ENCODE data around the gene RAB17.
"Not testable (repeated sequence)": the region's sequence is repeated elsewhere in the genome, so short reads cannot be mapped to it uniquely, and the experiment has no call there.

RAB17 gene

GRCh38 chr2:237597196-237598145 lies 6.9 kb upstream of the RAB17 start:
- Mint-ChIP-seq H3K4me1 (ENCODE audit: low read depth) (peaks cover 6% of the 10 kb centered on the region), H3K4me3 (no peak overlapping the region), H3K27me3 (ENCODE audit: low read depth) (no peaks in the 10 kb centered on the region), H3K36me3 (ENCODE audit: low read depth) (no peaks in the 10 kb centered on the region), H3K27ac (peak overlapping the region; percentile 58), H3K9me3 (no peaks in the 10 kb centered on the region)

GRCh38 chr2:237596520-237597195 lies 6.1 kb upstream of the RAB17 start:
- Mint-ChIP-seq H3K4me1 (ENCODE audit: low read depth) (peaks cover 6% of the 10 kb centered on the region), H3K27ac (no peak overlapping the region), H3K9me3 (no peaks in the 10 kb centered on the region), H3K36me3 (ENCODE audit: low read depth) (no peaks in the 10 kb centered on the region), H3K4me3 (no peak overlapping the region), H3K27me3 (ENCODE audit: low read depth) (no peaks in the 10 kb centered on the region)

- not testable (repeated sequence) for H3K4me3 Mint-ChIP-seq; H3K36me3 Mint-ChIP-seq (ENCODE audit: low read depth); H3K27me3 Mint-ChIP-seq (ENCODE audit: low read depth); H3K9me3 Mint-ChIP-seq; H3K27ac Mint-ChIP-seq
- peaks cover 13% of the 10 kb centered on the region for H3K4me1 Mint-ChIP-seq (ENCODE audit: low read depth)
These were observed 5.4 kb upstream of the RAB17 start for GRCh38 chr2:237595829-237596519.

DNA sequence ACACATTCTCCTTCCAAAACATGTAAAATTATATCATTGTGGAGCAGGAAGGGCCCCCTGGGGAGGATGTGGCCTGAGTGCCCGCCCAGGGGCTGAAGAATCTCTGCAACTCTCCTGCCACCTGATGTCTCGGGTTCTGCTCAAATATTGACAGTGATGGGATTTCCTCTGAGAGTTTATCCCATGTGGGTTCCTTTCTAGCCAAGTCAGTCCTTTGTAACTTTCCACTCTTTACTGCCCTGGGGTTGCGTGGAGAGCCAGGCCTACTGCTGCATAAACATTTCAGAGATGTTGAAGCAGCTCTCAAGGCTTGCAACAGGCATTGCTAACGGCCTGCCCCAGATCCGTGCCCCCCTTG lies 4.0 kb upstream of the RAB17 start:
- Mint-ChIP-seq H3K4me3 (no peak overlapping the region), H3K9me3 (no peaks in the 10 kb centered on the region), H3K27me3 (ENCODE audit: low read depth) (no peaks in the 10 kb centered on the region), H3K27ac (no peak overlapping the region), H3K36me3 (ENCODE audit: low read depth) (no peaks in the 10 kb centered on the region), H3K4me1 (ENCODE audit: low read depth) (peaks cover 16% of the 10 kb centered on the region)

GRCh38 chr2:237593596-237594320 lies 3.2 kb upstream of the RAB17 start:
- no peak overlapping the region for H3K4me3 Mint-ChIP-seq
- H3K27ac Mint-ChIP-seq = no peak overlapping the region
- no peaks in the 10 kb centered on the region for H3K36me3 Mint-ChIP-seq (ENCODE audit: low read depth)
- no peaks in the 10 kb centered on the region for H3K27me3 Mint-ChIP-seq (ENCODE audit: low read depth)
- peaks cover 16% of the 10 kb centered on the region for H3K4me1 Mint-ChIP-seq (ENCODE audit: low read depth)
- H3K9me3 Mint-ChIP-seq = no peaks in the 10 kb centered on the region

GRCh38 chr2:237593036-237593435 lies 2.5 kb upstream of the RAB17 start:
- no peak overlapping the region for H3K27ac Mint-ChIP-seq
- H3K27me3 Mint-ChIP-seq (ENCODE audit: low read depth) = no peaks in the 10 kb centered on the region
- H3K4me1 Mint-ChIP-seq (ENCODE audit: low read depth) = peaks cover 14% of the 10 kb centered on the region
- no peaks in the 10 kb centered on the region for H3K9me3 Mint-ChIP-seq
- H3K36me3 Mint-ChIP-seq (ENCODE audit: low read depth) = no peaks in the 10 kb centered on the region
- no peak overlapping the region for H3K4me3 Mint-ChIP-seq

DNA sequence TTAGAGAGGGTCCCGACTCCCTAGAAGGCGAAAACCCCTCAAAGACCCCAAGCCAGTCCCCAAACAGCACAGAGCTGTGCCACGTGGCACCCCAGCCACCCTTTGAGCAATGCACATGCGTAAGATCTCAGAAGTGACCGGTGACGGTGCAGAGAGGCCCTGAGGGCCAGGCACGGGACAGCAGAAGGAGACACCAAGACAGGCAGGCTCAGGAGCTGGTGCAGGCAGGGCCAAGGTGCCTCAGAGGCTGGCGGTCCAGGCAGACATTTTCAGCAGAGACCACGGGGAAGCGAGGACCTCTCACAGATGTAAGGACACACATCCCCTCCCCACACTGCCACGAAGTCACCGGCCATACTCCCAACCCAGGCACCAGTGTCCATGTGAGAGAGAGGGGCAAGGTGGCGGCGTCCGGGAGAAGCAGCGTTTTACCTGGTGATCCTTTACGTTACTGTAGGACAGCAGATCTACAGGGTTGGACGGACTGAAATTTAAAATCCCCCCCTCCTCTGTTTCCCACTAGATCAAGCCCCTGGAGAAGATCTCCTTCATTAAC lies 2.0 kb upstream of the RAB17 start:
- no peak overlapping the region for H3K4me3 Mint-ChIP-seq
- H3K4me1 Mint-ChIP-seq (ENCODE audit: low read depth) = peaks cover 11% of the 10 kb centered on the region
- H3K36me3 Mint-ChIP-seq (ENCODE audit: low read depth) = no peaks in the 10 kb centered on the region
- H3K27me3 Mint-ChIP-seq (ENCODE audit: low read depth) = peaks cover 2% of the 10 kb centered on the region
- H3K27ac Mint-ChIP-seq = no peak overlapping the region
- H3K9me3 Mint-ChIP-seq = no peaks in the 10 kb centered on the region

- no peak overlapping the region for H3K27ac Mint-ChIP-seq
- no peak overlapping the region for H3K4me3 Mint-ChIP-seq
- H3K36me3 Mint-ChIP-seq (ENCODE audit: low read depth) = no peaks in the 10 kb centered on the region
These were observed 777 bp upstream of the RAB17 start for GRCh38 chr2:237591141-237591881.

DNA sequence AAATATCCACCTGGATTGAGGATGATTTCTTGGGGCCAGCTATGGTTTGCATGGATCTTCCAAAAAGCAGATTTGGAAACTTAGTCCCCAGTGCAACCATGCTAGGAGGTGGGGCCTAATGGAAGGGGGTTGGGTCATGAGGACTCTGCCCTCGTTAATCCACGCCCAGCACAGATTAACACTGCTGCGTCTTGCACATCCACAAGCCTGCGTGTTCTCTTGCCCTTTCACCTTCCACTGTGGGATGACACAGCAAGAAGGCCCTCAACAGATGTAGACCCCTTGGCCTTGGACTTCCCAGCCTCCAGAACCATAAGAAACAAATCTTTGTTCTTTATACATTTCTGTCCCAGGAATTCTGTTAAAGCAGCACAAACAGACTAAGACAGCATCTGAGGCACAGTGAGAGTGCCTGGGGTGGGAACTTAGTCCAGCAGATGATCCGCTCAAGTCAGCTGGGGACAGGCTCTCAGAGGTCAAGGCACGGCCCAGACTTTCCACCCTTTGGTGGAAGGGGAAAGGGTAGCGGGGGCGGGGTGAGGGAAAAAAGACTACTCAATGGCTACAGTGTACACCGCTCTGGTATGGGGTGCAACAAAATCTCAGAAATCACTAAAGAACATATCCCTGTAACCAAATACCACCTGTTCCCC lies 2.4 kb downstream of the RAB17 start:
- H3K27me3 Mint-ChIP-seq (ENCODE audit: low read depth) = peaks cover 9% of the 10 kb centered on the region
- no peak overlapping the region for H3K27ac Mint-ChIP-seq
- H3K36me3 Mint-ChIP-seq (ENCODE audit: low read depth) = no peaks in the 10 kb centered on the region
- H3K4me3 Mint-ChIP-seq = no peak overlapping the region
- H3K4me1 Mint-ChIP-seq (ENCODE audit: low read depth) = peaks cover 10% of the 10 kb centered on the region
- H3K9me3 Mint-ChIP-seq = no peaks in the 10 kb centered on the region

More at GRCh38 chr2:237591141-237591881, 777 bp upstream of the RAB17 start:
- Mint-ChIP-seq H3K4me1 (ENCODE audit: low read depth) (peaks cover 10% of the 10 kb centered on the region), H3K27me3 (ENCODE audit: low read depth) (peaks cover 9% of the 10 kb centered on the region), H3K9me3 (no peaks in the 10 kb centered on the region)

GRCh38 chr2:237585590-237586221 lies 4.8 kb downstream of the RAB17 start:
- no peaks in the 10 kb centered on the region for H3K9me3 Mint-ChIP-seq
- no peak overlapping the region for H3K4me3 Mint-ChIP-seq
- H3K4me1 Mint-ChIP-seq (ENCODE audit: low read depth) = peaks cover 3% of the 10 kb centered on the region
- H3K36me3 Mint-ChIP-seq (ENCODE audit: low read depth) = no peaks in the 10 kb centered on the region
- no peak overlapping the region for H3K27ac Mint-ChIP-seq
- H3K27me3 Mint-ChIP-seq (ENCODE audit: low read depth) = peaks cover 9% of the 10 kb centered on the region

DNA sequence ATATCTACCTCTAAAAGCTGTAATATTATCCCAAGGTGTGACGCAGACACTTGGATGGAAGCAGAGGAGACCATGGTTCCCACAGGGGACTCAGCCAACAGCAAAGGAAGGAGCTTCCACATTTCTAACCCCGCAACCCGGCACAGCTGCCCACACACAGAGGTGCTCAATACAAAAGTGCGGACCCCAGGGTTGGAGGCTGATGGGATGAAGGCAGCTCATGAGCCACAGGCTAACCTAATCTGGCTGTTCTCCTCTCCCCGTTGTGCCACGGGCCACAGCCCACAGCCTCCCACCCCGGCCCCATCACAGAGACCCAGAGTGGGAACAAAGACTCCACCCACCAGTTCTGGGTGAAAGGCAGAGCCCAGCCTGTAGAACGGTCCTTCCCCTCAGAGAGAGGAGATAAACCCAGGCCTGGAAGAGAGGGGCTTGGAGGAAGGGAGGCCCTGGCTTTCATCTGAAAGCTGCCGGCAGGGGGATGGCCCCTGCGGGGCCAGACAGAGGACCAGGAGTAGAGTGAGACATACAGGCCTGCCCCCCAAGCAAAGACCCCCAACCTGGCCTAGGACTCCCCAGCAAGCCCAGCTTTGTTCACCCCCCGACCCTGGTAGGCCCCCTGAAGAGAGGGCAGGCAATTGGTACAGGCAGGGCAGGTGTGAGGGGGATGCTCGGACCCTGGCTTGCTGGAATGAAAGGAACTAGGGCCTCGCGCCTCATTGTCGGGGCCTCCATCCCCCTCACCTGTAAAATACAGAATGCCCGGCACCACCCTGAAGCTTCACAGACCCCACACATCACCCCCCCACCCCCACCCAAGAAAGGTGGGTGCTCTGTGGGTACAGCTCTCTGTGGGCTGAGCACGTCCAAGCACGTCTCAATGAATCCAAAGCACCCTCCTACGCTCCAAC lies 6.9 kb downstream of the RAB17 start:
- no peak overlapping the region for H3K4me3 Mint-ChIP-seq
- H3K4me1 Mint-ChIP-seq (ENCODE audit: low read depth) = peaks cover 3% of the 10 kb centered on the region
- peaks cover 9% of the 10 kb centered on the region for H3K27me3 Mint-ChIP-seq (ENCODE audit: low read depth)
- H3K9me3 Mint-ChIP-seq = no peaks in the 10 kb centered on the region
- H3K27ac Mint-ChIP-seq = no peak overlapping the region
- no peaks in the 10 kb centered on the region for H3K36me3 Mint-ChIP-seq (ENCODE audit: low read depth)
